Measurements from ENCODE around the gene KRT34.
"Not testable (repeated sequence)": the region's sequence is repeated elsewhere in the genome, so short reads cannot be mapped to it uniquely, and the experiment has no call there.

KRT34 gene

DNA sequence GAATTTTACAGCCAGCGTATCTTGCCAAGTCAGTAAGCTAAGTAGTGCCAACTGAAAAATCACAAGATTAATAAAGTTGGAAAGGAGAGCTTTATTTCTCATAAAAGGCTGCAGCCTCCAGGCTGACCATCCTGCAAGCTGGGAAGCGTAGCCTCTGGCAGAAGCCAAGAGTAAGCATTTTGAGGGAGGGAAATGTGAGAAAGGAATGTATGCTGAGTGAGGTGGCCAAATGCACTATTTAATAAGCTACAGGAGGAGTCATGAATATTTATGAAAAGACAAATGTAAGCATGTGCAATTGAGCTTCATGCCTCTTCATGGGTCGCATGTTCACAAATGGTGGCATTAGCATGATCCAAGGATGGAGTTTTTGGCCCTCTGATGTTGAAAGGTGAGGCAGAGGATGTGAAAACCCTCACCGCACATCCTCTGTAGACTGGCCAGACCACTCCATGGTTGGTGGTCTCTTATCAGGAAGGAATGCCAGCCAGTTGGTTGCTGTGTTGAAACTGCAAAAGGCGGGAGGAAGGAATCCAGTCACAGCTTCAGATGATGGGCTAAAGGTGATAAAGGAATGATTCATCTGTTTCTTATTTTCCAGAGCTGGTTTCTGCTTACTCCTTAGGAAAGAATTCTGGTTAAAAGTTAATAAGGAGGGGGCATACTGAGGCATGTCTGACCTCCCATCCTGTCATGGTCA is 21.7 kb downstream of the KRT34 start:
- DNase-seq, result no peak

DNA sequence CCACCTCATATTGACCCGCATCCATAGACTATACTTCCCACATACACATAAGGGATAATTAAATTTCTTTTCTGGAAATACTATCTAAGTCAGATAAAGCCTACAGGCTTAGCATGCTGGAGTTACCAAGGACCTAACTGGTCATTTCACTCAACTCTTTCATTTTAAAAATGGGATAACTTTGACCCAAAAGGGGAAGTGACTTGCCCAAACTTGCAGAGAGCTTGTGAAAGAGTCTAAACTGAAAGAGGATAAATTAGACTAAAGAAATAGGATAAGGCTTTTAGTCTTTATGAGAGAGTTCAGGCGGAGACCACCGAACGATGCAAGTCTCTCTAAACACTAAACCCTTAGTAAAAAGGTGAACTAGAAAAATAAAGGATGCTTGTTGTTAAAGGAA is 27.6 kb downstream of the KRT34 start:
- no peak for DNase-seq

DNA sequence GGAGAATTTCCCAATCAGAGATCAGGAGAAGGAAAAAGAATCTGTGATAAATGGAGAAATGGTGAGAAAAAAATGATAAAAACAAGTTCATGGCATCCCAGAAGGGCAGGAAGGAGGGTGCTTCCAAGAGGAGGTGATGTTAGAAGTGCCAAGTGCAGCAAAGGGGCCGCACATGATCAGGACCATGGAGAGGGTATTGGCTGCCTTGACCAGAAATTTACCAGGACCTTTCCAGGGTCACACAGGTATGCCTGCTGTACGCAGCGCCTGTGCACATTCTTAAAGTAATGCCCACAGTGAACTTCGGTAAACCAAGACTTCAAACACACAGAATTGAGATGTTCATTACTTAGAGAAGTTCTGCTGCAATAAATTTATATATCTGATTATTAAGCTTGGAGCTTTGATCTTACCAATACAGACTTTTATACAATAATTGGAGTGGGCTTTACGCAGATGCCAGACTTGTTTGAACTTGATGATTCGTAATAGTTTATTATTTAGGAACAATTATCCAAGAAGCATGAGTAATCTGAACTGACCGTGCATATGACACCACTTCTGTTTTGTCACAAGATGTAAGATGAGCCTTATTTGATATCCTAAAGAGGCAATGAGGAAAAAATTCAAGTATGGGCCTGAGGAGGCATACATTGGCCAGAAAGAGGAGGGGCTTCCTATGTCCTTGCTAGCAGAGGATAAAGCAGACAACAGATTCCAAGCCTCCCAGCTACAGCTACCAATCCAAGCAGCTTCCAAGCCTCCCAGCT is 29.3 kb downstream of the KRT34 start:
- no peak for DNase-seq

DNA sequence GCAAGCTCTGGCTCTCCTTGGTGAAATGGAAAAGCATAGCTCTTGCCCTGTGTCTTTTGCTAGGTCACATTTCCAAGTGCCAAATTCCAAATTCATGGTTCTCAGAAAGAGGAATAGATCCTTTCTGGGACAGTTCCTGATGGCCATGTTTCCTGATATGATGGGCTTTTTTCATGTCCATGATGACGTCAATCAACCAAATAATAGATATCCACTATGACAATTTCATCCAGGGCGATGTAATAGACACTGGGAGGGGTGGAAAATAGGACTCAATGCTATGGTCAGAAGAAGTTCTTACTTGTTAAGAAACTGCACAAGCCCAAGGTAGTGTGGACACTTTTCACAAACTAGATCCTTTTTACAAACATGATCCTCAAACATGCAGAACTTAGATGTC is 30.9 kb downstream of the KRT34 start:
- no peak for DNase-seq

DNA sequence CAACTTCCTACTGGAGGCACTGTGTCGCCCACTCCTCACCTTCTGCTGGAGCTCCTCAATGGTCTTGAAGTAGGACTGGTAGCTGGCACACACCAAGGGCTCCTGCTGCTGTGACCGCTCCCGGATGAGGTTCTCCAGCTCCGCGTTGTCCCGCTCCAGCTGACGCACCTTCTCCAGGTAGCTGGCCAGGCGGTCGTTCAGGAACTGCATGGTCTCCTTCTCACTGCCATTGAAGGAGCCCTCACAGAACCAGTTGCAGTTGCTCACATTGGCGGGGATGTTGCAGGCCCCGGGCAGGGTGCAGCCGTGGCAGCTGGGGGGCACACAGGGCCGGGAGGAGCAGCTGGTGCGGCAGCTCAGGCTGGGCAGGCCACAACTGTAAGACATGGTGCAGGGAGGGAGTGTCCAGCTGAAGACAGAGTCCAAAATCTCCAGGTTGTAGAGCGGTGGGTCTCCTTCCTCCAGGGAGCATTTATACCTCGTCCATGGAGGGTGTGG is 31.7 kb downstream of the KRT34 start, which contains the start of gene KRT33A:
Gene KRT33A (minus strand): TSS at position 448 of the 498 bp plus-strand sequence. CDS start 61 bp downstream, at position 387.
- DNase-seq, result not testable (repeated sequence)

DNA sequence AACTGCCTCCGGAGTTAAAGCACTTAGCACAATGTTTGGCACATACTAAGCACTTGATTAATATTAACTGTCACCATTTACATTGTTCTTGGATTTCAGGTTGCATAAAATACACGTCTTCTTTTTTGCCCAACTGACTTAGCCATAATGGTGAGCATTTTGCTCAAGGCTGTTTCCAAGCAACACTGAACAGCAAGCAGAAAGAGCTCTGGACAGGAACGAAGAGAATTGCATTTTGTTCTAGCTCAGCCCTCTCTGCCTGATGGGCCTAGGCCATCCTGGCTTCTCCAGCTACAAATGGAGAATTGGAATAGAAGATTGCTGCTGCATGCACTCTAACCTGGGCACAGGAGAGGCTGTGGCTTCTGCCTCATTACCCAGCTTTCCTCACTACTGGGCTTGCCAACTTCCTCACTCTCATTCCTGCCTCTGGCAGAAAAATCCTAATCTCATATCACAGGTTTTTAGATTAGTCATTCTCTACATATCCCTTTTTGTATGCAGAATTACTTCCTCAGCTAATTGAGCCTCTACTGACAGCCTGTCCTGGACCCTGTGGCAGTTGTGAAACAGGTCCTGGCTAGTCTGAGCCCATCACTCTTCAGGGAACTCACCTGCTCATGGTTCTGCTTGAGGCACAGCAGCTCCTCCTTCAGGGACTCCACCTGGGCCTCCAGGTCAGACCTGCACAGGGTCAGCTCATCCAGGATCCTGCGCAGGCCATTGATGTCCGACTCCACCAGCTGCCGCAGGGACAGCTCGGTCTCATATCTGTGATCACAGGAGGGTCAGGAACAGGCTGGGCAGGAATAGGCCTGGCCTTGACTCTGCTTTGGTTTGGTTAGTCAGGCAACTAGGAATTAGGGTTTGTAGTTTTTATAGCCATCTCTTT is 34.0 kb downstream of the KRT34 start:
- no peak for DNase-seq

DNA sequence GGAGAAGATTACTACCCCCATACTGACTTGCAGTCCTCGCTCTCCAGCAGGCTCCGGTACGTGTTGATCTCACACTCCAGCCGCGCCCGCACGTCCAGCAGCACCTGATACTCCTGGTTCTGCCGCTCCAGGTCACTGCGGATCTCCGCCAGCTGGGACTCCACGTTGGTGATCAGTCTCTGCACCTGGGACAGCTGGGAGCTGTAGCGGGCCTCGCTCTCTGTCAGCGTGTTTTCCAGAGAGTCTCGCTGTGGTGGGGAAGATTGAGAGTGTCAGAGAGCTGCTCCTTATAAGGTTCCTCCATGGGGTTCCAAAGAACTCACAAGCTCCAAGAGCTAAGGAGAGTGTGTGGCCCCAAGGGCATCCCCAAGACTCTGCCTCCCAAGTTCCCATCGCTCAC is 35.7 kb downstream of the KRT34 start:
- DNase-seq, result not testable (repeated sequence)

DNA sequence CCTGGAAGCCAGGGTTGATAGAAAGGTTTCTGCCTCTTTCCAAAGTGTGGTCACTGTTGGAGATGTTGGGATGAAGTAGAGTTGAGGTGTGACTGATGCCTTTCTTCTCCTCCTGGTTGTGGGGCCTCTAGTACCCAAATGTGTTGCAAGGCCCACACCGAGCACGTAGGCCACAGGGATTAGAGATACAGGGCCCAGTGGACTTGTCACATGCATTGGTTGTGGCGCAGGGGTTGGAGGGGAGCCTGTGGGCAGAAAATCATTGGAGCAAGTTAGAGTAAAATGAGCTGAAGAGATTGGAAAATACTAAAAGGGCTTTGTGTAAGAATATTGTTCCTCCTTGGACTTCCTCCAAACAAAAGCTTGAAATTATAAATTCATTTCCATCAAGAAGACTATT is 36.1 kb downstream of the KRT34 start:
- DNase-seq, result no peak

DNA sequence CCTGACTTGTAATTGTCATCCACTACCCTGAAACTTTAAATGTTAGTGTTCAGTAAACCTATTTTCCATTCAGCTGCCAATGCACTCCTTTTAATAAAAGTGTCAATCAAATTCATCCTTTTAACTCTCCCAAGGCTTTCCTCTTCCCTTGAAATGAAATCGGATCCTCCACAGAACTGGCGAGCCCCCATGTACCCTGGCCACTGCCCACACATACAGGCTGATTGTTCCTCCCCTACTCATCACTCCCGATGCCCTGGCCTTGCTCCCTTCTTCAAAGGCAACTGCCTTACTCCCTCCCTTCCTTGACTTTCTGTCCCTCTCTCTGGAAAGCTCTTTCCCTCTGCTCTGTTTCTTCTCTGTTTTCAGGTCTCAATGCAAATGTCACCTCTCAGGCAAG is 39.1 kb downstream of the KRT34 start:
- no peak for DNase-seq

DNA sequence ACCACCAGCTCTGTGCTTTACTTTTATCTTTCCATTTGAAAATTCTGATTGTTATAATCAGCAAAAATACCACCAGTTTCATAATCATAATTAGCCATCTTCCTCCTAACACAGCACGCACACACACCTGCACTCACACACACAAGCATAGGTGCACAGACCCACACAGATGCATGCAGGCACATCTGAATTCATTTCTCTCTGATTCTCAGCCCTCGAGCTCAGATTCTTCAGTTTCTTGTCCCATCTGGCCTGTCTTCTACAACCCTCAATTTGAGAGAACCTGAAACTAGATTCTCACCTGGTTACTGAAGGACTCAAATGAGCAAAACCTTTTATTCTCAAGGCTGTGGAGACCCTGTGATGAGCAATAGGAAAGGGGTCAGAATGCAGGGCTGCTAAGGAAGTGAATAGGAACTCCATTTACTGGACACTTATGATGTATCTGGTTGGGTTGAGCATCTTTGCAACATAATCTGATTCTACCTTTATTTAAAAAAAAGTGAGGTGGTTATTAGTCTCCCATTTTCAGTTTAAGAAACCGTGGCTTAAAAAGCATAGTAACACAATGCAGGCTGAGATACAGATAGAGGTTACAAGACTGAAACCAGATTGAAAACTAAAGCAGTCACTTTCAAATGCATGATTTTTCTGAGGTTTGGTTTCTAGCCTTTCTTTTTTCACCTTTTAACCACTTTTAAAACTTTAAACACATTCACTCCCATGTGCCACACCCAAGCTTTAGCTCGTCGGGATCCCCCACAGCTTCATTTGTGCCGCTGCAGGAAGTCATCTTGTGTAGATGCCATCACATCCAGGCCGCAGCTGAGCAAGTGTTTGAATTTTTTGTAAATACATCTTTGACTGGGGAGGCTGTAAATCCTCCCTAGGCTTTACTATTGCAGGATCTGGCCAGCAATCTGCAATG is 40.9 kb downstream of the KRT34 start:
- peak; percentile 39 for DNase-seq

DNA sequence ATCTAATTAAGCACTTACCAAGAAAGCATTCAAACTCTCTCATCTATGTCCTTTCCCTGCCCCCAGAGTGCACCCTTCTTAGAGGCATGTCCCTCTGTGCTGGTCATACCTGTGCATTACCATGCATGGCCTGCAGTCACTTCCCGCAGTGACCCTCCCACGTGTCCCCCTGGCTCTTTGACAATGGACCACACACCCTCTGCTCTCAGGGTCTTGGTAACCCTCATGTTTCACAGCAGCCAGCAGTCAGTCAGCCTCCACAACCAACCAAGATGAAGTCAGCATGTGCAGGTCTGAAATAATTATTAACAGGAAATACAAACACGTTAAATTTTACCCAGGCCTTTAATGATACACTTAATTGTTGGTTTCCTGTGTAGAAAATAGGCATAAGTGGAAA is 41.6 kb downstream of the KRT34 start:
- DNase-seq, result no peak

DNA sequence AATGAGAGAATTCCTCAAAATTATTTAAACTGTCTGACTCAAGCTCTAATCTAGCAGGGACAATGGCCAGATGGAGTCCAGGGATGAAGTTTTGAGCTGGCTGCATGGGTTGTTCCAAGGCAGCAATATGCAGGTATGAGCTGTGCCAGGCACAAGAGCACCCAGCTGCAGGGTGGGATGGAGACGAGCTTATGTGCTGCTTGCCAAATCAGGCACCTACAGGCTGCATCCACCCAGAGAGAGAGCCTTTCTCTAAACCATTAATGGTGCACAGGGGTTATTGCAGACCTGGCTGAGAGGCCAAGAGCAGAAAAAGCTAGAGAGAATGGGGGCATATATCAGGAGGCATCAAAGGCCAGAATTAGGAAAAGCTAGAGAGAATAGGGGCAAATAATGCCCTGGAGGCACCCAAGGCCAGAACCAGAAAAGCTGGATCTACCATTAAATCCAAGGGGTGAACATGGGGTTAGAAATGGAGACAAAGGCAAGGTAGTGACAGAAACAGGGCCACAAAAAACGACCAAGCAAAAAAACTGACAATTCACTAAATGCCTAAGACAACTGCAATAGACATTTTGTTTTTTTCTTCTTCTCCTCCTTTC is 42.4 kb downstream of the KRT34 start:
- DNase-seq, result no peak

DNA sequence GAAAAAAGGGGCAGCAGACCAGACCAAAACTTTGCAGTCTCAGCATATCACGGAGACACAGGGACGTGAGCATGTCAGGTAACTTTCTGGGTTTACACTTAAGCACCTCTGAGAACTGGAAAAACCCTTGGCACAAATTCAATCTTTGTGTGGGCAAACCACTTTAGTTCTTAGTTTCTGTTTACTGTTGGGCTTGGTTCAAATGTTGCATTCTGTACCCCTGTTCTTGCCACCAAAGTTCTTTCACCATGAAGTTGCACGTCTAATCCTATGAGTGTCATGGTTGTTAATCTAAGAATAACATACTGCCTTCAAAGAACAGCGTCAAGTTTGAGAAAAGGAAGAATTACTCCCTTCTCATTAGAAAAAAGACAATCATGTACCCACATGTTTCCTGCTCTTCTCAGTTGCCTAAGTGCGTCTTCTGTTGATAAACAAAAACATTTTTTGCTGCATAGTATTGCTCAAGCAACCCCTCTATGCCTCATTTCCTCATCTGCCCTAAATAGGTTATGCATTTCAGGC is 43.1 kb downstream of the KRT34 start:
- no peak for DNase-seq

DNA sequence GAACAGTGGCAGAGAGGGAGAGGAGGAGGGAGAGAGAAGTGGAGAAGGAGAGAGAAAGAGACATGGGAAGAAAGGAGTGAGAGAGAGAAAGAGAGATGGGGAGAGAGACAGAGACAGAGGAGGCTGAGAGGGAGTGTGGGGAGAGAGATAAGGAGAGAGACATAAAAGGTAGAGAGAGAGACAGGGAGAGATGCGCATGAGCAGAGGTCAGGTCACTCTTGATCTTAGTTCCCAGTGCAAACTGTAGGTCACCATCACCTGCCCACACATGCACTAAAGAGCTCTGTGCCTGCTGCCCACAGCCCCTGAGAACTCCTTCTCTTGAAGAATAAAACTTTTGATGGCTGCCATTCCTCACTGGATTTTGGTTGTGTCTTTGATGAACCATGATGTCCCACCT is 46.4 kb downstream of the KRT34 start:
- DNase-seq, result no peak

DNA sequence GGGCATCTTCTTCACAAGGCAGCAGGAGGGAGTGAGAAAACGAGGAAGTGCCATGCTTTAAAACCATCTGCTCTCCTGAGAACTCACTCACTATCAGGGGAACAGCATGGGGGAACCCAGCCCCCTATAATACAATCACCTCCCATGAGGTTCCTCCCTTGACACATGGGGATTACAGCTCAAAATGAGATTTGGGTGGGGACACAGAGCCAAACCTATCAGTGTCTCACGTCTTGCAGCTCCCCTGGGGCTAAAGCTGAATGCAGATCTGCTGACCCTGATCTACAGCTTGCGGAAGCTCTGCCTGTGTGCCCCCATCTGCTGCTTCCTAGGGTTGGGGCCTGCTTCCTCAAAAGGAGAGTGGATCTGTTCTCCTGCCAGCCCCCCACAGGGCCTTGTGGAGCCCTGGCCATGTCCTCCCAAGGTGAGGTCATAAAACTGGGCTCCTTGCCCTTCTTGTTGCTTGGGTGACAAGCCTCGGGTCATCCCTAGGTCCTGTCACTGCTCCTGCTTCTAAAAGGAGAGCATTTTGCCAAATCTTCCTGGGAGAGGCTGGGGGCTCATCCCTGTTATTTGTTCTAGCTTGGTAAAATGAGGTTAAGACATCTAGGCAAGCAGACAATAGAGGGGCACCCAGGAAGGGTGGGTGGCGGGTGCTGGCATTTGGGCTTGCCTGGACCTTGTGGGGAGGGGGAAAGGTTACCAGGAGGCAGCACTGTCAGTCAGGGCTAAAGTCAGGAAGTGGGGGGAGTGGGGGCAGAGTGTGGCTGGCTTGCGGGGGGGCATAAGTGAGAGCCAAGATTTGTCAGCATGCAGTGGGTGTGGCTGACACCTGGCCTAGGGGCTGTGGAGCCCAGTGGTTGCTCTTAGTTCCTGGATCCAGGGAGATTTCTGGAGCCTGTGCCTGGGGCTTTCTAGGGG is 47.5 kb downstream of the KRT34 start:
- no peak for DNase-seq

DNA sequence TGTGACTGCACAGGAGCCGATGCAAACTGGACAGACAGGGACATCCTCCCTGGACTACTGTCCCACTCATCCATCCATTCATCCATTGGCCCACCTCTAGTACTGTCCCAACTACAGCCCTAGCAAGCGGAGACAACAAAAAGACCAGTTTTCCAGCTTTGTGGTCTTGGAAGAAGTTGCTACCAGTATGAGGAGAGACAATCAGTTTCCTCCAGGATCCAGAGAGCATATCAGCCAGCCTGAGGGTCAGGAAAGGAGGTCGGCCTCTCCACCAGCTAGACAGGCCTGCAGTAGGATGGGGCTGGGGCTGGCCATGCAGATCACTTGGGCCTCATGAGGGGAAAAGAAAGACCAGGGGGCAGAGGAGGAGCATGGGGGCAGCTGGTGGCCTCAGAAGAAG is 48.3 kb downstream of the KRT34 start:
- DNase-seq, result no peak

DNA sequence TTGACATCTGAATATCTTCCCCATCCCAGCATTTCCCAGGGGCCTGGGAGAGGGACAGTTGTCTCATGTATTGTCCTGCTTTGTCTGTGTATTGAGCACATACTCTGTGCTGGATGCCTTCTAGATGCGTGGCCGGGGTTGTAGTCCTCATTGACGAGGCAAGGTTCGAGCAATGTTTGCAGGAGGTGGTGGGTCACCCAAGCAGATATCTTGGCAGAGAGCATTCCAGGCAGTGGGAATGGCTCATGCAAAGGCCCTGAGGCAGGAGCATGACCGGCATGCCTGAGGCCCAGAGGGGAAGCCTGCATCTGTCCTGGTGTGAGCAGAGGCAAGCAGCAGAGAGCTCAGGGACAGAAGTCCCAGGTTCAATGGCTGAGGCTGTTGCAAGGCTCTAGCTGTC is 49.0 kb downstream of the KRT34 start:
- DNase-seq, result no peak

DNA sequence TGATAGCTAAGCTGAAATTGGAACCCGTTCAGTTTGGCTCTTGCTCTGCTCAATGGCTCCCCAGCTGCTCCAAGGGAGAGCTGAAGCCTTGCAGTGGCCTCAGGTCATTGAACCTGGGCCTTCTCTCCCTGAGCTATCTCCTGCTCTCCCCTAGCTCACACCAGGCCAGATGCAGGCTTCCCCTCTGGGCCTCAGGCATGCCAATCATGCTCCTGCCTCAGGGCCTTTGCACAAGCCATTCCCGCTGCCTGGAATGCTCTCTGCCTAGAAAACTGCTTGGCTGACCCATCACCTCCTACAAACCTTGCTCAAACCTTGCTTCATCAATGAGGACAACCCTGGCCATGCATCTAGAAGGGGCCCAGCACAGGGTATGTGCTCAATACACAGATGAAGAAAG is 49.9 kb downstream of the KRT34 start:
- DNase-seq, result no peak

DNA sequence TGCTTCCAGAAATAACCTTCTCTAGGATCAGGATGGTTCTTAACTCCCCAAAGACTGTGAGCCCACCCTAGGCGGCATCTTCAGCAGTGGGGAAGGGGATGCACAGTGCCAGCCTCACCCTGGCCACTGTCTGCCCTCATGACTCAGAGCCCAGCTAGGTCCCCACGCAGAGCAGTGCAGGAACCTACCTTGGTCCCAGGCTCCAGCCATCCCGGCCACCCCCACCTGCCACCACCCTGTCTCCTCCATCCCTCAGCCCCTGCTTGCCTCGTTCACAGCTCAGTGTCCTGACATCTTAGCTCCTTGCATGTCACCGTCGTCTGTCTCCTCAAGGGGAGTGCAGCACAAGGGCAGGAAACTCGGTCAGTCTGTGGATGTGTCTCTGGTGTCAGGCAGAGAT is 50.5 kb downstream of the KRT34 start:
- no peak for DNase-seq

DNA sequence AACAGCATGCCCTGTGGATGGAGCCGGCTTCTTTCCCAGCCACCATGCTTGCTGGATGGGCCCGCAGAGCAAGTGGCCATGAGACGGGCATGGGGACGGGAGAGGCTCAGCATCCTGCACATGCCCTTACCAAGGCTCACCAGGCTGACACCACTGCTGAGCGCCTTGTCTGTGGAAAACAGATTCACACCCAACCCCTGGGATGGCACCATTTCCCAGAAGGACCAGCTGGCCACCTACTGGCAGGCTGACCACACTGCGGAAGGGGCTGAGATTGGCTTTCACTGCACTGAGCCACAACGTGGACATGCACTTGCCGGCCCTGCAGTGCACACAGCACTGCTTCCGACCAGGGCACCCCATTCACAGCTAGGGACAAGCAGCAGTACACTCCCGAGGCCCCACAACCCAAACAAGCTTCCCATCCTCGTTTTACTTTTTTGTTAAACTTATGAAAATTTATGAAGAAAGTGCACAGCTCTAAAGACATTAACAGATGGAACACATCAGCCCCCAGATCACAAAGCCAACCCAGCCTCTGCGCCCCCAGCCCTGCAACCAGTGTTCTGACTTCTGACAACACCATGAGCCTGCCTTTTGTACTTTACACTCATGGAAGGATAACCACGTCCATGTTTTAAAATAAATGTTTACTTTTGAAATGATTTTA is 52.7 kb downstream of the KRT34 start:
- no peak for DNase-seq
